ENCODE data around the gene C1RL.

- TF ChIP-seq CTCF (IDR thresholded peaks at IDR 0.05; ENCODE audit: insufficient read depth, low read depth, low read length) (no peak), EZH2 (IDR thresholded peaks at IDR 0.05; ENCODE audit: insufficient read depth, low read length) (no peak)
These were observed 1.4 kb downstream of the C1RL start for GRCh38 chr12:7107636-7108002.

Data from astrocyte (in vitro differentiated cells and primary cell).